A549 (cell line): Measurements from ENCODE around the gene ADAMTS20.

ENCODE experiments used
- ATOH8 ChIP-seq: fragments of 250-450 bp; sonication (Bioruptor Pico); IDR thresholded peaks from 2 replicates; pipeline ENCODE4 v1.5.0; 2020; ENCODE audit warnings: low read depth, mild to moderate bottlenecking, moderate library complexity
- CTCF ChIP-seq: fragments of >200 bp; sonication (Bioruptor Twin); formaldehyde crosslinking; IDR thresholded peaks from 3 replicates; pipeline ENCODE4 v1.5.1; 2016
- HDAC2 ChIP-seq: fragments of 200-600 bp; sonication (generic); IDR thresholded peaks from 2 replicates; pipeline ENCODE4 v1.6.1; 2016
- NPAS2 ChIP-seq: fragments of 250-450 bp; sonication (Bioruptor Pico); IDR thresholded peaks from 2 replicates; pipeline ENCODE4 v1.8.0; 2022; ENCODE audit warnings: mild to moderate bottlenecking, moderate library complexity, borderline replicate concordance
- PHF8 ChIP-seq: fragments of 200-600 bp; sonication (generic); IDR thresholded peaks from 2 replicates; pipeline ENCODE4 v1.6.1; 2016; ENCODE audit warnings: low read depth, mild to moderate bottlenecking, antibody characterized with exemption, moderate library complexity, borderline replicate concordance
- POLR2A ChIP-seq: IDR thresholded peaks from 2 replicates; pipeline ENCODE4 v1.6.1; 2012; ENCODE audit warnings: mild to moderate bottlenecking, low read length
- RFX5 ChIP-seq: fragments of 450-650 bp; IDR thresholded peaks from 2 replicates; pipeline ENCODE4 v1.7.1; 2014; ENCODE audit warnings: antibody characterized with exemption, mild to moderate bottlenecking, moderate library complexity
- USF2 ChIP-seq: fragments of 450-650 bp; IDR thresholded peaks from 2 replicates; pipeline ENCODE4 v1.6.1; 2014; ENCODE audit warnings: antibody characterized with exemption

DNA sequence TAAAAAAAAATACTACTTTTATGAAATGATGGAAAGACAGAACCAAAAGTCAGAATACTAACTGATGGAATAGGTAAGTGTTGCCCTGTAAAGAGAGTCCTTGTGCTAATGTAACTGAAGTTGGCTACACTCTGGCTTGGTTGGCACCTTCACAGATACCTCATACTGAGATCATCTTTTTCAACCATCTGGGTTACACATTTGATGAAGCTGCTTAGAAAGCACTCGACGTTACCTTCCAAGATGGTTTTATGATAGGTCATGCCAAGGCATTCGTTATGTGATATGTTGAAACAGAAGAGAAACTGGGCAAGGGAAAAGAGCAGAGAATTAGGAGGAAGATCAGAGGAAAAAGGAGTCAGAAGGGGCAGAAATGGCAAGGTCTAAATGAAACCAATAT, 203.8 kb downstream of the ADAMTS20 start:
- TF ChIP-seq POLR2A: no peak
- TF ChIP-seq CTCF: no peak
- no peak for TF ChIP-seq PHF8
- no peak for TF ChIP-seq RFX5
- no peak for TF ChIP-seq NPAS2 (CRISPR knock-in tag)
- TF ChIP-seq ATOH8 (CRISPR knock-in tag): no peak
- TF ChIP-seq HDAC2: no peak
- TF ChIP-seq USF2: no peak
